Activated T-cell treated with anti-CD3 and anti-CD28 coated beads, Interleukin-2, amount 50 U/mL, for 4 hours (primary cell): ENCODE results near the gene DEFB108B. TPM values are rescaled to one million over a fixed set of nuclear protein-coding genes. Genes with fewer than 3 reads are reported as not detected.
A peak's percentile ranks its signal among the peaks of the same experiment; 100 is the strongest.
"Not testable (repeated sequence)": the region's sequence is repeated elsewhere in the genome, so short reads cannot be mapped to it uniquely, and the experiment has no call there.

Experiments
- ATAC-seq, 2 donors: fragments of 200-7000 bp; cut with Tn5 transposase; one replicate each; pipeline ENCODE4 v1.10.0; 2021
- DNase-seq: peaks from one replicate; pipeline ENCODE4 v3.0.0-alpha.2; 2020
- H3K27me3 Mint-ChIP-seq: one replicate; pipeline ENCODE4 v1.8.0; 2021; ENCODE audit warnings: low read depth, mixed read lengths
- H3K36me3 Mint-ChIP-seq: one replicate; pipeline ENCODE4 v1.8.0; 2022; ENCODE audit warnings: mixed read lengths; ENCODE audit not compliant: insufficient read depth
- H3K4me1 Mint-ChIP-seq: one replicate; pipeline ENCODE4 v1.8.0; 2021; ENCODE audit warnings: low read depth, mixed read lengths
- H3K4me3 Mint-ChIP-seq: one replicate; pipeline ENCODE4 v1.8.0; 2021; ENCODE audit warnings: mild to moderate bottlenecking, moderate library complexity, mixed read lengths
- H3K9me3 Mint-ChIP-seq: one replicate; pipeline ENCODE4 v1.8.0; 2021; ENCODE audit warnings: mixed read lengths
- total RNA-seq, 3 donors: library from RNA; stranded (reverse); gene quantifications; one replicate each; pipeline ENCODE4 v1.2.1, GENCODE V29; 2021

DEFB108B gene, protein sequence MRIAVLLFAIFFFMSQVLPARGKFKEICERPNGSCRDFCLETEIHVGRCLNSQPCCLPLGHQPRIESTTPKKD
- total RNA-seq: not detected

GRCh38 chr11:71832811-71833210 lies at the start of gene DEFB108B:
DEFB108B (plus strand) TSS chr11:71833200; CDS start chr11:71833200, 0 bp downstream.
- not testable (repeated sequence) for H3K4me1 Mint-ChIP-seq, H3K27me3 Mint-ChIP-seq, H3K36me3 Mint-ChIP-seq, H3K4me3 Mint-ChIP-seq, DNase-seq, H3K9me3 Mint-ChIP-seq, ATAC-seq

DNA sequence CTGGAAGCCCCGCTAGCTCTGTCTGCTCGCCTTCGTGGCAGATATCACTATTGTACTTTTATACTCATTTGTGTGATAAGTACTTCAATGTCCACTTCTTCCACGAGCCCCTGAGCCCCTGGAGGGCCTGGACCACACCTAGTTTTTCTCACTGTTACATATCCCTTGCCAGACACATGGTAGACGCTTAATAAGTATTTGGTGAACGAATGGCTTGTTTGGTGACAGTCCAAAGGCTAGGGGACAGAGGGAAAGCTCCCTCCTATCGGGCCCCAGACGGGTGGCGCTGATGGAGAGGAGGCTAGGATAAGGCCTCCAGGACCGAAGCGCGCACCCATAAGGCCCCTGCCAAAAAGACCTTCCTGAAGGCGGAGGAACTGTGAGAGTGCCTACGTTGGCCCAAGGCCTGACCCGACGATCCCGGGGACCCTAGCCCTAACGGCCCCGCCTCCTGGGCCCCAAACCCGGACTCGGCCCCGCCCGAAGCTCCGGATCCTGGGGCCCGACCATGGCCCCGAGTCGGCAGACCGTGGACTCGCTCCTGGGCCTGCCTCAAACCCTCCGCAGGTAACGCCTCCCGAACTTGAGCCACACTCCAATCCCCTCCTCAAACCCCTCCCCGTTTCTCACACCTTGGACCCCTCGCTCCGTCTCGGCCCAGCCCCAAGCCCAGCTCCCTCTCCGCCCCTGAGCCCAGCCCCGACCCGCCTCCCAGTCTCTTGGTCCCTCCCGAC lies 46.7 kb upstream of the DEFB108B start:
- not testable (repeated sequence) for H3K36me3 Mint-ChIP-seq, ATAC-seq, DNase-seq, H3K9me3 Mint-ChIP-seq, H3K27me3 Mint-ChIP-seq
- Mint-ChIP-seq H3K4me1 (peaks cover 13% of the 10 kb centered on the region), H3K4me3 (peak overlapping the region; percentile 94)

- Mint-ChIP-seq H3K4me1 (peaks cover 13% of the 10 kb centered on the region), H3K4me3 (peak overlapping the region; percentile 94)
- H3K27me3 Mint-ChIP-seq, H3K9me3 Mint-ChIP-seq, H3K36me3 Mint-ChIP-seq: not testable (repeated sequence)
- ATAC-seq (peak; percentile 91 to 94), DNase-seq (peak; percentile 99)
Measured at GRCh38 chr11:71786848-71787097, 46.2 kb upstream of the DEFB108B start.

- peaks cover 13% of the 10 kb centered on the region for H3K4me1 Mint-ChIP-seq
- H3K9me3 Mint-ChIP-seq: no peaks in the 10 kb centered on the region
- no peaks in the 10 kb centered on the region for H3K27me3 Mint-ChIP-seq
- ATAC-seq: peak; percentile 95 to 96
- H3K4me3 Mint-ChIP-seq: peak overlapping the region; percentile 94
- peak; percentile 90 for DNase-seq
- peaks cover 2% of the 10 kb centered on the region for H3K36me3 Mint-ChIP-seq
Measured at GRCh38 chr11:71787098-71787823, 45.7 kb upstream of the DEFB108B start.

DNA sequence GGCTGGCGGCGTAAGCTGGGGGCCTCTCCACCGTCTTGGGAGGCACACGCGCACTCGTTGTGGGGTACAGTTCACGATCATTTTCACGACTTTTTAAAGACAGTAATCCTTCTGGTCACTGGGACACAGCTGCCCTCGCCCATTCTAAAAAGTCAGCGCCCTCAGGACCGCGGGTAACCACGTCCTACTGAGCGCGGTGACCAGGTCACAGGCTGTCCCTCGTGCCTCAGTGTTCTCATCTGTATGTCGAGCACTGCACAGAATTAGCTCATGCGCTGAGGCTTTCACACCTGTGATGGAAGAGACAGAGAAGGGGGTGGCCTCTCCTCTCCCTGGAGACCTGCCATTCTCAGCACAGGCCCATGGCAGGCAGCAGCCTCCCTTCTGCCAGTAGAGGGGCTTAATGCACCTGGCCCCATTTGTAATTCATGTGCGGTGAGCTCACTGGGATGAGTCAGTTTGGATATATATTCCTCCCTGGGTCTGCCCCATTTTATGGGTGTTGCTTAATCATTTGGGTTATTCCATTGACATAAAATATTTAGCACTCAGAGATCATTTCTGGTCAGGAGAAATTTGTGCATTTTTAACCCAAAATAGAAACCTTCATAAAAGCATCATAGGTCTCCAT lies 45.1 kb upstream of the DEFB108B start:
- Mint-ChIP-seq H3K4me1 (peaks cover 16% of the 10 kb centered on the region), H3K4me3 (peak overlapping the region; percentile 94)
- H3K36me3 Mint-ChIP-seq, ATAC-seq, H3K9me3 Mint-ChIP-seq, H3K27me3 Mint-ChIP-seq: not testable (repeated sequence)
- peak; percentile 26 for DNase-seq

DNA sequence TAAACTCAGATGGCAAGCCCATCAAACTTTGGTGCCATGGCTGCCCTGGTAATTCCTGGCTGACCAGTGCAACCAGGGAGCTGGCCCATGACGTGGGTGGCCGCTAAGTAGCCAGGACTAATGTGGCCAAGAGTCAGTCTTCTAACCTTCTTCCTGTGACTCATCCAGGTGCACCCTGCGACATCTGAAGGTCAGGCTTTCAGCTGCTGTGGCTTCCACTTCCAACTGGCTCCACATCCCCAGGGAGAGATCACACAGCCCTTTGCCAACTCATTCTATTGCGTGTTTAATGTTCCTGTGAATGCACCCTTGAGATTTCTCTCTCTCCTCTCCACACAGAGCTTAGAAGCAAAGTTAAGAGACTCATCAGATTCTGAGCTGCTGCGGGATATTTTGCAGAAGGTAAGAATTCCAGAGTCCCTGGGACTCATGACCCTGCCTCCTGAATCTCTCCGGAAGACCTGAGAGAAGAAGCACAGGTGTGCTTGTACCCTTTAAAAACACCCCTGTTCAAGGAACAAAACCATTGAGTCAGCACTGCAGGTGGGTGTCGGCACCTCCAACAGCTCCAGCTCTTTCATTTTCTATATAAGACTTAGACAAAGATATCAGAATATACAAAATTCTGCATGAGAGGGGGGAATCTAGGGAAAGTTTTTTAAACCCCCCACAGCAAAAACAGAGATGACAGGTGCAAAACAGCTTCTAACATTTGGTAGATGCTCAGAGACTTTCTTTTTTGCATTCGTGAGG lies 43.4 kb upstream of the DEFB108B start:
- not testable (repeated sequence) for H3K9me3 Mint-ChIP-seq, DNase-seq

DNA sequence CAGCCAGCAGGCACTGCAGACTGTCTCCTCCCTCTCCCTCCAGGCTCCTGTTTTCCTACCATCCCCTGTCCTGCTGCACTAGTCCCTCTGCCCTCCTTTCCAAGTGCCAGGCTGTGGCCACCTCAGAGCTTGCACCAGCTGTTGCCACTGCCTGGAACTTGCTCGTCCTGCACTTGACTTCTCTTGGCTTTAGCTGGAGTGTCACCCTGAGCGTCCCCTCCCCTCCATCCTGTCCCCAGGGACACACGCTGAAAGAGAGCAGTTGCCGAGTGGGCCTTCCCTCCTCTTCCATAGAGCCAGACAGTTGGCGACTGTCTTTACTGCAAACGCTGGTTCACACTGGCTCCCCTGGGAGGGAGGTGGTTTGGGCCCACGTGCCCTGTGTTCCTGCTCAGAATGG lies 41.9 kb upstream of the DEFB108B start:
- not testable (repeated sequence) for ATAC-seq, H3K4me3 Mint-ChIP-seq, DNase-seq, H3K9me3 Mint-ChIP-seq, H3K36me3 Mint-ChIP-seq, H3K27me3 Mint-ChIP-seq
- H3K4me1 Mint-ChIP-seq: peaks cover 13% of the 10 kb centered on the region

More for the DNA sequence above, 43.4 kb upstream of the DEFB108B start:
- not testable (repeated sequence) for H3K27me3 Mint-ChIP-seq, H3K4me3 Mint-ChIP-seq, H3K36me3 Mint-ChIP-seq, ATAC-seq
- H3K4me1 Mint-ChIP-seq: peaks cover 16% of the 10 kb centered on the region

DNA sequence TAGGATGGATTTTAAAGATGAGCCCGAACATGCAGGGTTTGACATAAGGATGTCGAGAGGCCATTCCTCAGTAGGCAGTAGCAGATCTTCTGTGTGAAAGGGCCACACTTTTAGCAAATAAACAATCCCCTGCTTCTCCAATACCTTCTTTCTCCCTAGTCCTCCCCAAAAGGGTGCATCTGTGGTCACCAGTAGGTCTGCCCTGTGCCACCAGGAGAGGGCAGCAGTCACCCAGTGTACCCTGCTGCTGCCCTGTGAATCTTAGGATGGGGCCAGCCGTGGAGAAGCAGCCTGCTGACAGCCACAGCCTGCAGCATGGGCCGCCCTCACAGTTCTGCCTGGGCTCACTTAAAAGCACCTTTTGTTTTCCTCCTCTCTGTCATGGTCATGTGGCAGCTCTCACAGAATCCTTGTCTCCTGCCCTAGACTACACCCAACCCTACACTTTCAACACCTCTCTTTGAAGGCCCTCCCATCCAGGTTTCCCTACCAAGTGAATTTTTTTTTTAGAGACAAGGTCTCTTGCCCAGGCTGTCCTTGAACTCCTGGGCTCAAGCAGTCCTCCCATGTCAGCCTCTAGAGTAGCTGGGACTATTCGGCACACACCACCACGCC lies 40.3 kb upstream of the DEFB108B start:
- not testable (repeated sequence) for H3K4me3 Mint-ChIP-seq, H3K27me3 Mint-ChIP-seq, H3K36me3 Mint-ChIP-seq, ATAC-seq, H3K9me3 Mint-ChIP-seq
- peaks cover 11% of the 10 kb centered on the region for H3K4me1 Mint-ChIP-seq
- peak; percentile 48 for DNase-seq

DNA sequence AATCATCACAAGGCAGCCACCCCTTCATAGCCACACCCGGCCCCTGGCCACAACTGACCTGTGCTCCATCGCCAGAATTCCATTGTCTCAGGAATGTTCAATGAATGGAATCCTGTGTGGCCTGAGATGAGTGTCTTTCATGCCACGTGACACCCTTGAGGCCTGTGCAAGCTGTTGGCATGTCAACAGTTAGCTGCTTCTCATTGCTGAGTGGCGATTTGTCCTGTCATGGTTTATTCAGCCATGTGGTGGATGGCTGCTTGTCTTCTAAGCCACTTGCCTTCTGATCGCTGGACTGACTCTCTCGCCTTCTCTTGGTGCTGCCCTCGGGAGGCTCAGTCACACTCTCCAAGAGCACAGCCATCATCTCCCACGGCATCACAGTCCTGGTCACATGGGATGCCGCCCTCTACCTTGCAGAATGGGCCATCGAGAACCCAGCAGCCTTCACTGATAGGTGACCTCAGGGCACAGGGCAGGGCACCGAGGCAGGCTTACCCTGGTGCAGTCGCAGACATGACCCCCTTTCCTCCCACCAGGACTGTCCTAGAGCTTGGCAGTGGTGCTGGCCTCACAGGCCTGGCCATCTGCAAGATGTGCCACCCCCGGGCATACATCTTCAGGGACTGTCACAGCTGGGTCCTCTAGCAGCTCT lies 38.5 kb upstream of the DEFB108B start:
- not testable (repeated sequence) for H3K4me1 Mint-ChIP-seq, H3K9me3 Mint-ChIP-seq, H3K27me3 Mint-ChIP-seq, H3K4me3 Mint-ChIP-seq, H3K36me3 Mint-ChIP-seq, DNase-seq, ATAC-seq

DNA sequence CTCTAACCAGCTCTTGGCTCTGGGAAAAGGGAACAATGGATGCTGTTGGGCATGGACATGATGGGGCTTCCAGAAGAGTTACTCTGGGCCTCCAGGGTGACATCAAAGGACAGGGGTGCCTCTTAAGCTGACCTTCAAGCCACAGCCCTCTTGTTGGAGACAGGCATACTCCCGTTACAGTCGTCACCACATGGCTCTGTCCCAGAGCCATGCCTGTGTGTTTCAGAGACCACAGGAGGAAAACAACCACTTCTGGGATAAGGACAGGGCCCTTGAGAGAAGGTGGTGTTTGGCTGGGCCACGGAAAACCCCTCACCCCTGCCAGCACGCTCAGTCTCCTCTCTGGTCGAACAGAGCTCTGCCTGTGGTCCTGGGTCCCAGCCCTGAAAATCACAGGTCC lies 37.8 kb upstream of the DEFB108B start:
- DNase-seq, H3K36me3 Mint-ChIP-seq, H3K4me3 Mint-ChIP-seq, H3K9me3 Mint-ChIP-seq, H3K4me1 Mint-ChIP-seq, H3K27me3 Mint-ChIP-seq, ATAC-seq: not testable (repeated sequence)

GRCh38 chr11:71796016-71796415 lies 37.0 kb upstream of the DEFB108B start:
- not testable (repeated sequence) for DNase-seq, H3K4me1 Mint-ChIP-seq, H3K9me3 Mint-ChIP-seq, H3K4me3 Mint-ChIP-seq, ATAC-seq, H3K36me3 Mint-ChIP-seq, H3K27me3 Mint-ChIP-seq

- not testable (repeated sequence) for DNase-seq, H3K27me3 Mint-ChIP-seq, H3K4me3 Mint-ChIP-seq, H3K9me3 Mint-ChIP-seq, H3K36me3 Mint-ChIP-seq, H3K4me1 Mint-ChIP-seq, ATAC-seq
Measured at GRCh38 chr11:71796781-71797180, 36.2 kb upstream of the DEFB108B start.

DNA sequence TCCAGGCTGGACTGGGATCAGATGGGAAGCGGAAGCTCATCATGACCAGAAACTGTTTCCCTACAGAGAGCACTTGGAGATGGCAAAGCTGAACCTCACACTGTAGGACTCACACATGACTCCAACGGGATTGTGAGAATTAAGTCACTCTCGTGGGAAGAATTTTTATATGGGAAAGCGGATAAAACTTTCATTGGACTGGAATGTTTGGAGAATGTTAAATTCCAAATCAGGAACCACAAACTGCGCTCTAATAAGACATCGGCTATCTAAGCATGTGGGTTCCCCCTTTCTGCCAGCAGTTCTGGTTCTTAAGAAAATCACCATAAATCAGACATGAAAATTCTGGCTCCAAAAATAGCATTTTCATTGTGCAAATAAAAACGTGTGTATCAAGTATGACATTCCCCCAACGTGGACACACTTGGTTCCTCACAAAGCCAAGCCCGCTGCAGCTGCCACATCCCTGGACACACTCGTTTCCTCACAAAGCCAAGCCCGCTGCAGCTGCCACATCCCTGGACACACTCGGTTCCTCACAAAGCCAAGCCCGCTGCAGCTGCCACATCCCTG lies 33.4 kb upstream of the DEFB108B start:
- H3K27me3 Mint-ChIP-seq, DNase-seq, H3K9me3 Mint-ChIP-seq, ATAC-seq, H3K4me3 Mint-ChIP-seq, H3K36me3 Mint-ChIP-seq, H3K4me1 Mint-ChIP-seq: not testable (repeated sequence)
